DND-41 (cell line): ENCODE data around the gene JDP2.

Experiments used
- ATAC-seq: fragments of 200-7000 bp; cut with Tn5 transposase; 3 replicates; pipeline ENCODE4 v1.9.1; 2021; ENCODE audit warnings: low read depth; ENCODE audit not compliant: insufficient read depth
- DNase-seq: peaks from one replicate; pipeline ENCODE4 v3.0.0-alpha.2; 2020
- H2AFZ ChIP-seq: 2 replicates; pipeline ENCODE4 v1.6.0; 2012; ENCODE audit warnings: low read depth, low read length
- H3K27ac ChIP-seq: 2 replicates; pipeline ENCODE4 v1.5.1; 2012; ENCODE audit warnings: low read length, inconsistent platforms
- H3K27me3 ChIP-seq: fragments of 200-600 bp; sonication (generic); 2 replicates; pipeline ENCODE4 v1.6.0; 2012; ENCODE audit warnings: low read length, mild to moderate bottlenecking, inconsistent platforms; ENCODE audit not compliant: insufficient read depth, poor library complexity
- H3K36me3 ChIP-seq: 2 replicates; pipeline ENCODE4 v1.5.1; 2012; ENCODE audit warnings: low read length, inconsistent platforms; ENCODE audit not compliant: insufficient read depth
- H3K4me1 ChIP-seq: 2 replicates; pipeline ENCODE4 v1.5.1; 2012; ENCODE audit warnings: mild to moderate bottlenecking, low read length; ENCODE audit not compliant: insufficient read depth
- H3K4me2 ChIP-seq: 2 replicates; pipeline ENCODE4 v1.6.0; 2012; ENCODE audit warnings: mild to moderate bottlenecking, moderate library complexity, low read length, inconsistent platforms; ENCODE audit not compliant: insufficient read depth
- H3K4me3 ChIP-seq, 2 experiments: fragments of 200-600 bp in 1 of 2; shearing (Covaris generic) in 1 of 2; 2 replicates each; pipeline ENCODE4 v1.5.1; 2012 to 2016; ENCODE audit warnings: inconsistent platforms in 2 of 2, low read length in 2 of 2, mild to moderate bottlenecking in 2 of 2, low read depth in 1 of 2, moderate library complexity in 1 of 2
- H3K79me2 ChIP-seq: 2 replicates; pipeline ENCODE4 v1.6.0; 2012; ENCODE audit warnings: low read length, inconsistent platforms; ENCODE audit not compliant: insufficient read depth
- H3K9ac ChIP-seq: 2 replicates; pipeline ENCODE4 v1.6.0; 2012; ENCODE audit warnings: low read depth, mild to moderate bottlenecking, inconsistent platforms, low read length, moderate library complexity
- H3K9me3 ChIP-seq: 2 replicates; pipeline ENCODE4 v1.5.1; 2012; ENCODE audit warnings: low read length, moderate library complexity, mild to moderate bottlenecking, inconsistent platforms; ENCODE audit not compliant: insufficient read depth, severe bottlenecking
- H4K20me1 ChIP-seq: 2 replicates; pipeline ENCODE4 v1.6.0; 2012; ENCODE audit warnings: low read length; ENCODE audit not compliant: insufficient read depth
- EZH2 ChIP-seq: IDR thresholded peaks from 3 replicates; pipeline ENCODE4 v1.6.1; 2012; ENCODE audit warnings: borderline replicate concordance, low read depth, mild to moderate bottlenecking, moderate library complexity, low read length, inconsistent platforms; ENCODE audit not compliant: severe bottlenecking
- TF ChIP-seq, protein P1 (sequence below): IDR thresholded peaks from 2 replicates; pipeline ENCODE4 v1.5.1; 2012; ENCODE audit warnings: borderline replicate concordance, low read length, moderate library complexity, mild to moderate bottlenecking; ENCODE audit not compliant: poor library complexity, severe bottlenecking; ENCODE audit errors: extremely low read depth

Gene JDP2

DNA sequence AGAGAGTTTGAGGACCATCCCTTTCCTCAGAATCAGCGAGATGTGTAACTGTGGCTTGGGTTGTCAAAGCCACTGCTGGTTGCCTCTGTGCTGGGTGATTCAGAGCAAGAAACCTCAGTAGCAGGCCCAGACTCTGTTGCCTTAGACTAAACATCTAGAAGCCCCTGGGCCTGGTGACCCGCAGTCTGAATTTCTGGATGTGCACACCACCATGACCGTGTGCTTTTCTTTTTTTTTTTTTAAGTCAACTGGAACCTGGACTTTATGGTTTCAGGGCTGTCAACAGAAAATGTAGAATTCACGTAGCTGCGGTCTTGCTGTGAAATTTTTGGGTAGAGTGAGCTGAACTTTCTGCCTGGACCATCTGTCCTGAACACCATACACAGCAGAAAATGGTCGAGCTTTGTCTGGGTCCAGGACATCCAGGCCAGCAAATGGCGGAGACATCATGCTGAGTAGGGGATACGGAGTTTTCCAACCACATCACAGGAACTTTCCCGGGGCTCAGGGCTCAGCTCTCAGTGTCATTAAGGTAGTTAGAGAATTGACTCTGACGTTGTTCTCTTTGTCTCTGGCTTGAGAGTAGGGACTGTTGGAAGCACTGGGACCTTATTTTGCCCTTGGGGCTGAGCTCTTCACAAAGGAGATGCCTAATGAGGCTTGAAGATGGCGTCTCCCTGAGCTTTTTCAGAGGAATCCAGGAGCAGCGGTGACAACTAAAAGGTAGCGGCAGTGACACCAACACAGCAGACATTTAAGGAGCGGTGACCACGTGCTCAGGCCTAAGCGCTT, 71.5 kb downstream of the JDP2 start:
- Histone ChIP-seq H3K4me3 (no peak overlapping the region), H3K27ac (no peak overlapping the region), H3K9me3 (no peaks in the 10 kb centered on the region), H2AFZ (no peak overlapping the region), H3K4me2 (no peak overlapping the region), H3K4me1 (no peaks in the 10 kb centered on the region), H3K79me2 (no peaks in the 10 kb centered on the region), H4K20me1 (no peaks in the 10 kb centered on the region), H3K36me3 (no peaks in the 10 kb centered on the region), H3K9ac (no peak overlapping the region), H3K27me3 (peaks cover 5% of the 10 kb centered on the region)
- ATAC-seq: no peak
- no peak for TF ChIP-seq EZH2
- TF ChIP-seq, protein P1, sequence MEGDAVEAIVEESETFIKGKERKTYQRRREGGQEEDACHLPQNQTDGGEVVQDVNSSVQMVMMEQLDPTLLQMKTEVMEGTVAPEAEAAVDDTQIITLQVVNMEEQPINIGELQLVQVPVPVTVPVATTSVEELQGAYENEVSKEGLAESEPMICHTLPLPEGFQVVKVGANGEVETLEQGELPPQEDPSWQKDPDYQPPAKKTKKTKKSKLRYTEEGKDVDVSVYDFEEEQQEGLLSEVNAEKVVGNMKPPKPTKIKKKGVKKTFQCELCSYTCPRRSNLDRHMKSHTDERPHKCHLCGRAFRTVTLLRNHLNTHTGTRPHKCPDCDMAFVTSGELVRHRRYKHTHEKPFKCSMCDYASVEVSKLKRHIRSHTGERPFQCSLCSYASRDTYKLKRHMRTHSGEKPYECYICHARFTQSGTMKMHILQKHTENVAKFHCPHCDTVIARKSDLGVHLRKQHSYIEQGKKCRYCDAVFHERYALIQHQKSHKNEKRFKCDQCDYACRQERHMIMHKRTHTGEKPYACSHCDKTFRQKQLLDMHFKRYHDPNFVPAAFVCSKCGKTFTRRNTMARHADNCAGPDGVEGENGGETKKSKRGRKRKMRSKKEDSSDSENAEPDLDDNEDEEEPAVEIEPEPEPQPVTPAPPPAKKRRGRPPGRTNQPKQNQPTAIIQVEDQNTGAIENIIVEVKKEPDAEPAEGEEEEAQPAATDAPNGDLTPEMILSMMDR: no peak
- DNase-seq: no peak

DNA sequence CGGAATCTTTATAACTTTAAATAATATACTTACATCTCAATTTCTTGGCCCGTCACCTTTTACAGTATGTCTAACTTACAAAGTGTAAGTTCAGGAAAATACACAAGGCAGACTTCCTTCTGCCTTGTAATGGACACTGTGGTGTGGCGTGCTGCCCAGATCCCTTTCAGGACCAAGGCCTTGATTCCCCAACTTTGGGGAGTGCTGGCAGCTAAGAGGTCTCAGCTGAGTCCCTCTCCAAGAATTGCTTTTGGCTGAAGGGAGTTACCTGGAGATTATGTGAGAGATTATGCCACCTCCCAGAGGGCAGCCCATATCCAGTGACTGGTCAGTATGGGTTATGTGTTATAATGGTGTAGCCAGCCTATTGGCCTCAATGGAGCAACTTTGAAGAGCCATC, 73.3 kb downstream of the JDP2 start:
- Histone ChIP-seq H3K27ac (no peak overlapping the region), H4K20me1 (no peaks in the 10 kb centered on the region), H3K79me2 (no peaks in the 10 kb centered on the region), H3K9ac (no peak overlapping the region), H2AFZ (no peak overlapping the region), H3K36me3 (no peaks in the 10 kb centered on the region), H3K4me1 (no peaks in the 10 kb centered on the region), H3K27me3 (peaks cover 5% of the 10 kb centered on the region), H3K9me3 (no peaks in the 10 kb centered on the region), H3K4me3 (no peak overlapping the region), H3K4me2 (no peak overlapping the region)
- no peak for ATAC-seq
- TF ChIP-seq, protein P1: no peak
- no peak for TF ChIP-seq EZH2
- DNase-seq: no peak

DNA sequence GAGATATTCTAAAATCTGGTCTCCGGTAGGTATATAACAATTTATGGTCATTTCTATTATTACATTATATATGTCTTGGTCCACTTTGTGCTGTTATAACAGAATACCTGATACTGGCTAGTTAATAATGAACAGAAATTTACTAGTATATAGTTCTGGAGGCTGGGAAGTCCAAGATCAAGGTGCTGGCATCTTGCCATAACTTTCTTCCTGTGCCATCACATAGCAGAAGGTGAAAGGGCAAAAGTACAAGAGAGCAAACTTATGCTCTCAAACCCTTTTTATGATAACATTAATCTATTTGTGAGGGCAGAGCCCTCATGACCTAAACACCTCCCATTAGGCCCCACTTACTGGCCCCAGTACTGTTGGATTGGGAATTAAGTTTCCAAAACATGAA, 76.6 kb downstream of the JDP2 start:
- ATAC-seq (no peak), DNase-seq (no peak)
- no peaks in the 10 kb centered on the region for H3K36me3 ChIP-seq
- H3K9me3 ChIP-seq: no peaks in the 10 kb centered on the region
- H3K4me1 ChIP-seq: no peaks in the 10 kb centered on the region
- H3K27me3 ChIP-seq: no peaks in the 10 kb centered on the region
- no peaks in the 10 kb centered on the region for H3K79me2 ChIP-seq
- no peak overlapping the region for H3K9ac ChIP-seq
- H3K4me3 ChIP-seq: no peak overlapping the region
- H2AFZ ChIP-seq: no peak overlapping the region
- TF ChIP-seq, protein P1: no peak
- no peak for TF ChIP-seq EZH2
- no peaks in the 10 kb centered on the region for H4K20me1 ChIP-seq
- H3K27ac ChIP-seq: no peak overlapping the region
- no peak overlapping the region for H3K4me2 ChIP-seq

DNA sequence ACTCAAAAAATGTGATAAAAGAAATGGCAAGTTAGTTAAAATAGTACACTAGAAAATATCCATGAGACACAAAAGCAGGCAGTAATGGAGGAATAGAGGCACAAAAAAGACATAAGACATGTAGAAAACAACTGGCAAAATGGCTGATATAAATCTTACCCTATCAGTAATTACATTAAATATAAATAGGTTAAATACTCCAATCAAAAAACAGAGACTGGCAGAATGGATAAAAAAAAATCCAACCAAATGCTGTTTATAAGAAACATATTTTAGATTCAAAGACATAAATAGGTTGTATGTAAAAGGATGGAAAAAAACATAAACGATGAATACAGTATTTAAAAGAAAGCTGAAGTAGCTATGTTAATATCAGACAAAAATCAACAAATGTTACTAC, 79.1 kb downstream of the JDP2 start:
- DNase-seq: no peak
- Histone ChIP-seq H3K9ac (no peak overlapping the region), H3K4me3 (no peak overlapping the region)

More for the DNA sequence above, 79.1 kb downstream of the JDP2 start:
- TF ChIP-seq, protein P1: no peak
- TF ChIP-seq EZH2: no peak
- no peaks in the 10 kb centered on the region for H3K4me1 ChIP-seq
- H3K4me2 ChIP-seq: no peak overlapping the region
- no peaks in the 10 kb centered on the region for H3K27me3 ChIP-seq
- no peak for ATAC-seq
- no peak overlapping the region for H2AFZ ChIP-seq
- no peak overlapping the region for H3K27ac ChIP-seq
- H3K79me2 ChIP-seq: no peaks in the 10 kb centered on the region
- no peaks in the 10 kb centered on the region for H3K36me3 ChIP-seq
- H4K20me1 ChIP-seq: no peaks in the 10 kb centered on the region
- no peaks in the 10 kb centered on the region for H3K9me3 ChIP-seq
